Ishikawa (cell line): ENCODE results near the gene TAF1A.
A peak's percentile ranks its signal among the peaks of the same experiment; 100 is the strongest.

Experiments used
- CEBPB ChIP-seq: IDR thresholded peaks from 2 replicates; pipeline ENCODE4 v1.6.1; 2012
- CREB1 ChIP-seq: IDR thresholded peaks from 2 replicates; pipeline ENCODE4 v1.6.1; 2012; ENCODE audit warnings: low read depth
- EGR1 ChIP-seq: IDR thresholded peaks from 2 replicates; pipeline ENCODE4 v1.6.1; 2012
- EP300 ChIP-seq: IDR thresholded peaks from 2 replicates; pipeline ENCODE4 v1.6.1; 2012; ENCODE audit warnings: borderline replicate concordance
- FOXM1 ChIP-seq: IDR thresholded peaks from 2 replicates; pipeline ENCODE4 v1.6.1; 2012; ENCODE audit warnings: low read depth, borderline replicate concordance
- MAX ChIP-seq: IDR thresholded peaks from 2 replicates; pipeline ENCODE4 v1.6.1; 2012
- NFIC ChIP-seq: IDR thresholded peaks from 2 replicates; pipeline ENCODE4 v1.6.1; 2012
- RAD21 ChIP-seq: IDR thresholded peaks from 2 replicates; pipeline ENCODE4 v1.6.1; 2012; ENCODE audit warnings: low read depth
- REST ChIP-seq: IDR thresholded peaks from 2 replicates; pipeline ENCODE4 v1.6.1; 2012; ENCODE audit warnings: low read depth, mild to moderate bottlenecking
- TAF1 ChIP-seq: IDR thresholded peaks from 2 replicates; pipeline ENCODE4 v1.6.1; 2012; ENCODE audit warnings: low read depth, mild to moderate bottlenecking
- TCF12 ChIP-seq: IDR thresholded peaks from 2 replicates; pipeline ENCODE4 v1.6.1; 2012; ENCODE audit warnings: low read depth
- TEAD4 ChIP-seq: IDR thresholded peaks from 2 replicates; pipeline ENCODE4 v1.6.1; 2012
- USF1 ChIP-seq: IDR thresholded peaks from 2 replicates; pipeline ENCODE4 v1.6.1; 2012
- YY1 ChIP-seq: IDR thresholded peaks from 2 replicates; pipeline ENCODE4 v1.6.1; 2012; ENCODE audit warnings: low read depth
- ZBTB7A ChIP-seq: IDR thresholded peaks from 2 replicates; pipeline ENCODE4 v1.6.1; 2012; ENCODE audit warnings: low read depth

Gene TAF1A

GRCh38 chr1:222622765-222623164 lies 33.0 kb upstream of the TAF1A start:
- TF ChIP-seq MAX (no peak), REST (no peak), EGR1 (no peak)

GRCh38 chr1:222620566-222620965 lies 30.8 kb upstream of the TAF1A start:
- TF ChIP-seq CREB1: no peak
- no peak for TF ChIP-seq YY1
- TF ChIP-seq TAF1: no peak
- TF ChIP-seq NFIC: no peak
- no peak for TF ChIP-seq CEBPB
- TF ChIP-seq REST: no peak
- TF ChIP-seq ZBTB7A: no peak
- TF ChIP-seq MAX: no peak
- TF ChIP-seq EP300: no peak
- no peak for TF ChIP-seq RAD21
- TF ChIP-seq EGR1: no peak
- TF ChIP-seq USF1: no peak
- TF ChIP-seq TCF12: no peak
- TF ChIP-seq FOXM1: no peak
- TF ChIP-seq TEAD4: no peak

- no peak for TF ChIP-seq YY1
- no peak for TF ChIP-seq FOXM1
- TF ChIP-seq USF1: no peak
- TF ChIP-seq TCF12: no peak
- no peak for TF ChIP-seq RAD21
- no peak for TF ChIP-seq ZBTB7A
- no peak for TF ChIP-seq TAF1
- no peak for TF ChIP-seq CEBPB
- no peak for TF ChIP-seq TEAD4
- no peak for TF ChIP-seq REST
- TF ChIP-seq EGR1: no peak
- no peak for TF ChIP-seq MAX
- no peak for TF ChIP-seq CREB1
- TF ChIP-seq EP300: no peak
These were observed 29.3 kb upstream of the TAF1A start for GRCh38 chr1:222618880-222619596.

- TF ChIP-seq NFIC: no peak
- peak; percentile 93 for TF ChIP-seq YY1
- peak; percentile 31; the same call in 1 of the 2 replicates for TF ChIP-seq MAX
- no peak for TF ChIP-seq FOXM1
- TF ChIP-seq EP300: no peak
- no peak for TF ChIP-seq TEAD4
- TF ChIP-seq TCF12: no peak
- TF ChIP-seq CREB1: no peak
- TF ChIP-seq TAF1: peak; percentile 95
- TF ChIP-seq CEBPB: no peak
- TF ChIP-seq RAD21: no peak
These were observed 28.5 kb upstream of the TAF1A start, which contains the start of gene MIA3 for GRCh38 chr1:222618001-222618879. MIA3 (plus strand) TSS chr1:222618097; CDS start chr1:222618111, 14 bp downstream.
